NK-92 (cell line): ENCODE data around the gene SH3GLB1.

Source experiments
- DNase-seq: peaks from one replicate; lab custom pipeline; 2025; ENCODE audit not compliant: unreplicated experiment; lab: John Stamatoyannopoulos, UW

The SH3GLB1 gene

GRCh38 chr1:86773341-86774288 is 69.2 kb downstream of the SH3GLB1 start:
- DNase-seq: no peak

GRCh38 chr1:86774305-86775295 is 70.2 kb downstream of the SH3GLB1 start:
- no peak for DNase-seq

- no peak for DNase-seq
Observed at GRCh38 chr1:86775395-86775794, 71.0 kb downstream of the SH3GLB1 start.

- no peak for DNase-seq
Observed at GRCh38 chr1:86776108-86776507, 71.7 kb downstream of the SH3GLB1 start.

DNA sequence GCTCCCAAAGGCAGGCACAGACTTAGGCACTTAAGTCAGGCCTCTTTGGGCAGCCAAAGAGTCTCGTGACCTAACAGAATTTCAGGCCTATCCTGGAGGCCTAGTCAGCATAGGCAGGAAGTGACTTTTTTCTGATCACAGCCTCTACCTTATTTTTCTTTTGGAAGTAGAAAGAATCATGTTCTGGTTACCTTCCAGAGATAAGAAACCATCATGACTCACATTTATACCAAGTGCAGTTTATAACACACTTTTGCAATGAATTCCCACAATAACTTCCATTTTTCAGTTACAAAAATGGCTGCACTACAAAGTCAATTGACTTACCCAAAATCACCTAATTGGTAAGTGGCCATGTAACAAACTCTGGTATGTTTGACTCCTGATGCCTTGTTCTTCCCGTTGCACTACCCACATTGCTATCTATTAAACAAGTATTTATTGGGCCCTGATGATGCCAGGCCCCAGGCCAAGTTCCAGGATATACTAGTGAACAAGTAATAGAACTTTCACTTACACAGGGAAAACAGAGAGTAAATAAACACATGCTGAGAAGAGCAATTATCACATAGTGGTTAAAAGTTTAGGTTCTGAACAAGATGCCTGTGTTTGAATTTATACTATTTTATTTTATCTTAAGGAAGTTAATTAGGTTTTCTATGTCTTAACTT is 74.3 kb downstream of the SH3GLB1 start:
- DNase-seq: no peak

DNA sequence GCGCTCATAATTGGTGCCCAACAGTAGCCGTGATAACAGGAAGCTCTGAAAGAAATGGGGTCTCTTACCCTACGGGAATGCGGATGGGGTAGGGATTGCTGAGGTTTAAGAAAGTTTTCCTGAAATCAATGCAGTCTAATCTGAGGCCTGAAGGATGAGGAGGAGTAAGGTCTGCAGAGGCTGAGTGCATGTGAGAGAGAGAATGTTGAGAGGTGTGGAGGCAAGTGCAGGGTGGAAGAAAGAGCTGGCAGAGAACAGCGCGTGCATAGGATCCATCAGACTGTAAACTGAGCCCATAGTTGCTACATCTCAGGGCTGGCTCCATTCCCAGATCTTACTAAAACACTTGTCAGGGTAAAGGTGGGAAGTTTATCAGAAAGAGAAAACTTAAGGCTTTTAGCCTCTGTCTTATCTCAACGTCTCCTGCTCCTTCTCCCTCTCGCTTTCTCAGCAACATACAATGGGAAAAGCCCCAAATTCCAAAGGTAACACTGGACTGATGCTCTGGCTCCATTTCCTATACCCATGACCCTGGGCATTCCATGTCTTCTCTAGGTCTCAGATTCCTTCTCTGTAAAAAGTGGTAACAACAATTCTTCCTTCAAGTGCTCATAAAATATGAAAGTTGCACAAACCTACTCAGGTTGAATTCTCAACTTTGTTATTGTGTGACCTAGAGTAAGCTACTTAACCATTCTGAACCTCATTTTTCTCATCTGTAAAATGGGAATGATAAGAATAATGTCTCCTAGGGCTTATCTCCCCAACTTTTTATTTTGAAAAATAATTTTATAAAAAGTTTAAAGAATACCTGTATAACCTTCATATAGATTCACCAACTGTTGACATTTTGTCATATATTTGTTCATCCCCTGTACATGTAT is 75.2 kb downstream of the SH3GLB1 start:
- DNase-seq: no peak

DNA sequence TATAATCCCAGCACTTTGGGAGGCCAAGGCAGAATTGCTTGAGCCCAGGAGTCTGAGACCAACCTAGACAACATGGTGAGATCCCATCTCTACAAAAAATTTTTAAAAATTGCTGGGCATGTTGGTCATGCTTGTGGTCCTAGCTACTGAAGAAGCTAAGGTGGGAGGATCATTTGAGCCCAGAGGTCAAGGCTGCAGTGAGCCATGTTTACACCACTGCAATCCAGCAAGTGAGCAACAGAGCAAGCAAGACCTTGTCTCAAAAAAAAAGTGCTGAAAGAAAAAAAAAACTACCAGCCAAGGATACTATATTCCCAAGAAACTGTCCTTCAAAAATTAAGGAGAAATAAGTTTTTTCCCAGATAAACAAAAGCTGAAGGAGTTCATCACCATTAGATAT is 78.1 kb downstream of the SH3GLB1 start:
- no peak for DNase-seq

DNA sequence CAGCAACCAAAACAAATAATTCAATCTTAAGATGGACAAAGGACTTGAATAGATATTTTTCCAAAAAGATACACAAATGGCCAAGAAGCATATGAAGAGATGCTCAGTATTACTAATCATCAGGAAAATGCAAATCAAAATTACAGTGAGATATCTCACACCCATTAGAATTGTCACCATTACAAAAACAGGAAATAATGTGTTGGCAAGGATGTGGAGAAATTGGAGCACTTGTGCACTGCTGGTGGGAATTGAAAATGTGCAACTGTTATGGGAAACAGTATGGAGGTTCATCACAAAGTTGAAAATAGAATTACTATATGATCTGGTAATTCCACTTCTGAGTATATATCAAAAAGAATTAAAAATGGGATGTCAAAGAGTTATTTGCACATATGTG is 83.2 kb downstream of the SH3GLB1 start:
- DNase-seq: no peak

GRCh38 chr1:86788300-86789206 is 84.2 kb downstream of the SH3GLB1 start:
- no peak for DNase-seq

DNA sequence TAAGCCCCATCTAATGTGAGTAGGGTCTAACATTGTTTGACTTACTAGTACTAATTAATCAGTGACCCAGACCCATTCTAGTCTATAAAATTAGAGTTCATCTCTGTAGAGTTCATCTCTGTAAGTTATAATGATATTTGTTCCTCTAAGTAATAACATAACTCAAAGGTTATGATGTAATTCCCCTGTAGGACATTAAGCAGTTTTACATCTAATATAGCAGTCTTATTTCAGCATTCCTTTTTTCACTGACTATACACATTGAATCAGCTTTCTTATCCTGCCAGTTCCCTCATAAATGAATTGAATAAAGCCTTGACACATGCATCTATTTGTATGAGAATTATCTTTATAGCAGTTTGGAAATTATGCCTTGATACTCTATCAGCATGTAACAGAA is 90.9 kb downstream of the SH3GLB1 start:
- DNase-seq: no peak
